ENCODE measurements around the gene LDLRAP1.
A peak's percentile ranks its signal among the peaks of the same experiment; 100 is the strongest.

Gene LDLRAP1

GRCh38 chr1:25564777-25565574, 21.6 kb downstream of the LDLRAP1 start:
- no peak overlapping the region; the same call in 1 of the 2 replicates for H3K27ac ChIP-seq (ENCODE audit: low read depth, low read length)
- H3K9me3 ChIP-seq (ENCODE audit: control insufficient read depth, insufficient read depth, low read depth, low read length) = no peaks in the 10 kb centered on the region
- H3K9ac ChIP-seq (ENCODE audit: low read length) = no peak overlapping the region
- no peak overlapping the region for H3K4me3 ChIP-seq (ENCODE audit: low read depth, low read length)
- H3K27me3 ChIP-seq (ENCODE audit: control insufficient read depth, insufficient read depth, low read length) = no peaks in the 10 kb centered on the region
- H3K36me3 ChIP-seq (ENCODE audit: control insufficient read depth, insufficient read depth, low read length) = peaks cover 17% of the 10 kb centered on the region
- H3K4me1 ChIP-seq (ENCODE audit: control insufficient read depth, insufficient read depth, low read length) = peaks cover 56% of the 10 kb centered on the region

GRCh38 chr1:25565626-25566025, 22.2 kb downstream of the LDLRAP1 start:
- H3K27me3 ChIP-seq (ENCODE audit: control insufficient read depth, insufficient read depth, low read length) = no peaks in the 10 kb centered on the region
- H3K9me3 ChIP-seq (ENCODE audit: control insufficient read depth, insufficient read depth, low read depth, low read length) = no peaks in the 10 kb centered on the region
- H3K9ac ChIP-seq (ENCODE audit: low read length) = peak overlapping the region; percentile 7
- H3K4me1 ChIP-seq (ENCODE audit: control insufficient read depth, insufficient read depth, low read length) = peaks cover 56% of the 10 kb centered on the region
- H3K27ac ChIP-seq (ENCODE audit: low read depth, low read length) = no peak overlapping the region; the same call in 1 of the 2 replicates
- H3K36me3 ChIP-seq (ENCODE audit: control insufficient read depth, insufficient read depth, low read length) = peaks cover 17% of the 10 kb centered on the region
- H3K4me3 ChIP-seq (ENCODE audit: low read depth, low read length) = no peak overlapping the region

GRCh38 chr1:25566176-25566729, 22.8 kb downstream of the LDLRAP1 start:
- H3K9me3 ChIP-seq (ENCODE audit: control insufficient read depth, insufficient read depth, low read depth, low read length) = no peaks in the 10 kb centered on the region
- H3K4me3 ChIP-seq (ENCODE audit: low read depth, low read length) = no peak overlapping the region
- H3K27me3 ChIP-seq (ENCODE audit: control insufficient read depth, insufficient read depth, low read length) = no peaks in the 10 kb centered on the region
- H3K36me3 ChIP-seq (ENCODE audit: control insufficient read depth, insufficient read depth, low read length) = peaks cover 15% of the 10 kb centered on the region
- no peak overlapping the region for H3K9ac ChIP-seq (ENCODE audit: low read length)
- H3K4me1 ChIP-seq (ENCODE audit: control insufficient read depth, insufficient read depth, low read length) = peaks cover 56% of the 10 kb centered on the region
- H3K27ac ChIP-seq (ENCODE audit: low read depth, low read length) = no peak overlapping the region

- Histone ChIP-seq H3K9me3 (ENCODE audit: control insufficient read depth, insufficient read depth, low read depth, low read length) (no peaks in the 10 kb centered on the region), H3K27ac (ENCODE audit: low read depth, low read length) (no peak overlapping the region), H3K4me3 (ENCODE audit: low read depth, low read length) (no peak overlapping the region)
Observed at GRCh38 chr1:25566730-25567341, 23.4 kb downstream of the LDLRAP1 start.

GRCh38 chr1:25567710-25568089, 24.3 kb downstream of the LDLRAP1 start:
- Histone ChIP-seq H3K9ac (ENCODE audit: low read length) (no peak overlapping the region), H3K9me3 (ENCODE audit: control insufficient read depth, insufficient read depth, low read depth, low read length) (no peaks in the 10 kb centered on the region), H3K27me3 (ENCODE audit: control insufficient read depth, insufficient read depth, low read length) (no peaks in the 10 kb centered on the region), H3K27ac (ENCODE audit: low read depth, low read length) (no peak overlapping the region), H3K4me1 (ENCODE audit: control insufficient read depth, insufficient read depth, low read length) (peaks cover 63% of the 10 kb centered on the region), H3K4me3 (ENCODE audit: low read depth, low read length) (no peak overlapping the region), H3K36me3 (ENCODE audit: control insufficient read depth, insufficient read depth, low read length) (peaks cover 12% of the 10 kb centered on the region)

More at GRCh38 chr1:25566730-25567341, 23.4 kb downstream of the LDLRAP1 start:
- Histone ChIP-seq H3K4me1 (ENCODE audit: control insufficient read depth, insufficient read depth, low read length) (peaks cover 56% of the 10 kb centered on the region), H3K9ac (ENCODE audit: low read length) (peak overlapping the region; percentile 5), H3K36me3 (ENCODE audit: control insufficient read depth, insufficient read depth, low read length) (peaks cover 15% of the 10 kb centered on the region), H3K27me3 (ENCODE audit: control insufficient read depth, insufficient read depth, low read length) (no peaks in the 10 kb centered on the region)

GRCh38 chr1:25568090-25568833, 24.9 kb downstream of the LDLRAP1 start:
- peak overlapping the region; percentile 71; the same call in 1 of the 2 replicates for H3K27ac ChIP-seq (ENCODE audit: low read depth, low read length)
- no peak overlapping the region for H3K4me3 ChIP-seq (ENCODE audit: low read depth, low read length)
- H3K36me3 ChIP-seq (ENCODE audit: control insufficient read depth, insufficient read depth, low read length) = peaks cover 10% of the 10 kb centered on the region
- H3K9me3 ChIP-seq (ENCODE audit: control insufficient read depth, insufficient read depth, low read depth, low read length) = no peaks in the 10 kb centered on the region
- peak overlapping the region; percentile 48 for H3K9ac ChIP-seq (ENCODE audit: low read length)
- peaks cover 66% of the 10 kb centered on the region for H3K4me1 ChIP-seq (ENCODE audit: control insufficient read depth, insufficient read depth, low read length)
- no peaks in the 10 kb centered on the region for H3K27me3 ChIP-seq (ENCODE audit: control insufficient read depth, insufficient read depth, low read length)

- H3K27ac ChIP-seq (ENCODE audit: low read depth, low read length) = peak overlapping the region; percentile 71; the same call in 1 of the 2 replicates
- H3K4me1 ChIP-seq (ENCODE audit: control insufficient read depth, insufficient read depth, low read length) = peaks cover 69% of the 10 kb centered on the region
- no peaks in the 10 kb centered on the region for H3K27me3 ChIP-seq (ENCODE audit: control insufficient read depth, insufficient read depth, low read length)
- no peaks in the 10 kb centered on the region for H3K9me3 ChIP-seq (ENCODE audit: control insufficient read depth, insufficient read depth, low read depth, low read length)
- peak overlapping the region; percentile 48 for H3K9ac ChIP-seq (ENCODE audit: low read length)
- H3K4me3 ChIP-seq (ENCODE audit: low read depth, low read length) = no peak overlapping the region
- peaks cover 3% of the 10 kb centered on the region for H3K36me3 ChIP-seq (ENCODE audit: control insufficient read depth, insufficient read depth, low read length)
Observed at GRCh38 chr1:25568834-25569596, 25.6 kb downstream of the LDLRAP1 start.

GRCh38 chr1:25569597-25570396, 26.4 kb downstream of the LDLRAP1 start:
- Histone ChIP-seq H3K9me3 (ENCODE audit: control insufficient read depth, insufficient read depth, low read depth, low read length) (no peaks in the 10 kb centered on the region), H3K4me3 (ENCODE audit: low read depth, low read length) (no peak overlapping the region), H3K27me3 (ENCODE audit: control insufficient read depth, insufficient read depth, low read length) (no peaks in the 10 kb centered on the region), H3K36me3 (ENCODE audit: control insufficient read depth, insufficient read depth, low read length) (no peaks in the 10 kb centered on the region), H3K9ac (ENCODE audit: low read length) (no peak overlapping the region), H3K4me1 (ENCODE audit: control insufficient read depth, insufficient read depth, low read length) (peaks cover 72% of the 10 kb centered on the region), H3K27ac (ENCODE audit: low read depth, low read length) (no peak overlapping the region)

GRCh38 chr1:25570798-25571521, 27.6 kb downstream of the LDLRAP1 start:
- peaks cover 60% of the 10 kb centered on the region for H3K4me1 ChIP-seq (ENCODE audit: control insufficient read depth, insufficient read depth, low read length)
- no peak overlapping the region for H3K4me3 ChIP-seq (ENCODE audit: low read depth, low read length)
- no peaks in the 10 kb centered on the region for H3K36me3 ChIP-seq (ENCODE audit: control insufficient read depth, insufficient read depth, low read length)
- H3K9ac ChIP-seq (ENCODE audit: low read length) = no peak overlapping the region
- H3K27ac ChIP-seq (ENCODE audit: low read depth, low read length) = no peak overlapping the region
- H3K27me3 ChIP-seq (ENCODE audit: control insufficient read depth, insufficient read depth, low read length) = no peaks in the 10 kb centered on the region
- H3K9me3 ChIP-seq (ENCODE audit: control insufficient read depth, insufficient read depth, low read depth, low read length) = no peaks in the 10 kb centered on the region
